HTR-8/SVneo (cell line): ENCODE measurements around the gene PRM3.

ENCODE experiments used
- DNase-seq: peaks from one replicate; pipeline ENCODE4 v3.0.0; 2011; ENCODE audit warnings: low spot score, mixed read lengths; ENCODE audit not compliant: insufficient read length
- FAIRE-seq: peaks from 2 replicates; lab custom pipeline; 2011; peaks lifted over from hg19 to GRCh38; lab: Jason Lieb, UNC

The PRM3 gene

DNA sequence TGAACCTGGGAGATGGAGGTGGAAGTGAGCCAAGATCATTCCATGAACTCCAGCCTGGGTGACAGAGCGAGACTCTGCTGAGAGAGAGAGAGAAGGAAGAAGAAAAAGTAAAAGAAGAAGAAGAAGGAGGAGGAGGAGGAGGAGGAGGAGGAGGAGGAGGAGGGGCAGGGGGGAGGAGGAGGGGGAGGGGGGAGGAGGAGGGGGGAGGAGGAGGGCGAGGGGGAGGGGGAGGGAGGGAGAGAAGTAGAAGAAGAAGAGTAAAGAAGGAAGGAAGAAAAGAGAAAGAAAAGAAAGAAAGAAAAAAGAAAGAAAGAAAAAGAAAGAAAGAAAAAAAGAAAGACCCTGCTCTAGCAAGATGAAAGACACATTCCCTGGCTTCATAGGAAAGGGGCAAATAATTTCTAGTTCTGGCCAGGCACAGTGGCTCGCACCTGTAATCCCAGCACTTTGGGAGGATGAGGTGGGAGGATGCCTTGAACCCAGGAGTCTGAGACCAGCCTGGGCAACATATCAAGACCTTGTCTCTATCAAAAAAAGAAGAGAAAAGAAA lies 41.1 kb downstream of the PRM3 start:
- DNase-seq, result no peak
- no peak for FAIRE-seq

DNA sequence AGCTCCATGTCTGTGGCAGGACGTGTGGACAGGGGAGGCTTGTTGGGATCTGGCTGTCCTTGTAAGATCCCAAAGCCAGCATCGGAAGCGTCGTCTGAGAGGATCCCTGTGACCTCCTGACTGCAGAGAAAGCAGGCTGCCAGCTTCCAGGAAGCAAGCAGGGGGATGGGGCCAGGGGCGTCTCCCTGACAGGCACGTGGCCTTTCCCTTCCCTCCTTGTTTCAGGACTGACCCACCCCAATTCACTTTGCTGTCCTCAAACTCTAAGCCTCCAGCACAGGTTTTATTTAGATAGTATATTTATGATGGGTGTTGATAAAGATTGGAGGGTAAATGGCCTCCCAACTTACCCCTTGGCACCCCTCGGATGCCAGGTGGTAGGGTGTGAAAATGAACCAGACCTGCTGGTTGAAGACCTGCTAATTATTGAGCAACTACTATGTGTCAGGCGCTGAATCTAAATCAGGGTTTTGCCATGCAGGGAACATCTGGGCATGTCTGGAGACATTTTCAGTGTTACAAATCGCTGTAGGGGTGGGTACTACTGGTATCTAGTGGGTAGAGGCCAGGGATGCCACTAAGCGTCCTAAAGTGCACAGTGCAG lies 42.0 kb downstream of the PRM3 start:
- FAIRE-seq, result no peak
- DNase-seq, result no peak

- no peak for FAIRE-seq
- no peak for DNase-seq
Observed at GRCh38 chr16:11229906-11230305, 43.5 kb downstream of the PRM3 start.

DNA sequence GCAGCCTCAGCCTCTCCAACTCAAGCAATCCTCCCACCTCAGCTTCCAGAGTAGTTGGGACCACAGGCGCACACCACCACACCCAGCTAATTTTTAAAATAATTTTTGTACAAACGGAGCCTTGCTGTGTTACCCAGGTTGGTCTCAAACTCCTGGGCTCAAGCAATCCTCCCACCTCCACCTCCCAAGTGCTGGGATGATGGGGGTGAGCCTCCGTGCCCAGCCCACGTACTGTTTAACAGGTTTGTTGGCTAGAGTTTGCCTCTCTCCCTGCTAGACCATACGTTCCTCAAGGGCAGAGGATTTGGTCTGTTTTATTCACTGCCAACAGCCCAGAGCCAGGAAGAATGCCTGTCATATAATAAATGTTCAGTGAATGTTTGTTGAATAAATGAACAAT lies 44.0 kb downstream of the PRM3 start:
- FAIRE-seq (no peak), DNase-seq (no peak)

DNA sequence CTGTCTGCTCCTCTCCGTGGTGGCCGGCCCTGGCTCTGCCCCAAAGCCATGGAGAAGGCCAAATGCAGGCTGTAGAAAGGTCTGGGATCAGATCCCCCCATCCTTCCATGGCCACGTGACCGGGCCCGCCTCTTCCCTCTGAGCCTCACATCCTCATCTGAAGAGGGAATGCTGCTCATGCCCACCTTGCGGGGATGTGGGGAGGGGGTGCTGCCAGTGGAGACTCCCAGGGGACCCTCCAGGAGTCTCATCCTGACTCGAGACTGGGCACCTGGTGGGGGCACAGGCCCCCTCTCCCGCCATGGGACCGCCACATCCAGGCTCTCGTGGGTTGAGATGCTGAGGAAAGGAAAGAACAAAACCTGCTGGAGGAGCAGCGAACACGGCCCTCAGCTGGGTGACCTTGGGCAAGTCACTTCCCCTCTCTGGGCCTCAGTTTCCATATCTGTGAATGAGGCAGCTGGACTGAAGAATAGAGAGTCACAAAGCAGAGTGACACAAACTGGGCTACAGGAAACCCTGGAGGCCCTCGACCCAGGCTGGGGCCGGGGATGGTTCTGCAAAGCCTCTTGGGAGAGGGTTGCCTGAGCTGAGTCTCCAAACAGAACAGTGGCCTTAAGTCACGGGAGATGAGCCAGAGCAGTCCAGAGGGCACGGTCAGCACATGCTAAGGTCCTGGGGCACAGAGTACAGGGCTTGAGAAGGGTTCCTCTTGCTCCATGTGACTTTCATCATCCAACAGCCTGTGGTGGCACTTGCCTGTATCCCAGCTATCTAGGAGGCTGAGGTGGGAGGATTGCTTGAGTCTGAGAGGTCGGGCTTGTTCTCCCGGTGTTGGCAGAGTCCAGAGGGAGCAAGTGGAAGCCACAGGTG lies 47.5 kb downstream of the PRM3 start:
- FAIRE-seq, result no peak
- no peak for DNase-seq

DNA sequence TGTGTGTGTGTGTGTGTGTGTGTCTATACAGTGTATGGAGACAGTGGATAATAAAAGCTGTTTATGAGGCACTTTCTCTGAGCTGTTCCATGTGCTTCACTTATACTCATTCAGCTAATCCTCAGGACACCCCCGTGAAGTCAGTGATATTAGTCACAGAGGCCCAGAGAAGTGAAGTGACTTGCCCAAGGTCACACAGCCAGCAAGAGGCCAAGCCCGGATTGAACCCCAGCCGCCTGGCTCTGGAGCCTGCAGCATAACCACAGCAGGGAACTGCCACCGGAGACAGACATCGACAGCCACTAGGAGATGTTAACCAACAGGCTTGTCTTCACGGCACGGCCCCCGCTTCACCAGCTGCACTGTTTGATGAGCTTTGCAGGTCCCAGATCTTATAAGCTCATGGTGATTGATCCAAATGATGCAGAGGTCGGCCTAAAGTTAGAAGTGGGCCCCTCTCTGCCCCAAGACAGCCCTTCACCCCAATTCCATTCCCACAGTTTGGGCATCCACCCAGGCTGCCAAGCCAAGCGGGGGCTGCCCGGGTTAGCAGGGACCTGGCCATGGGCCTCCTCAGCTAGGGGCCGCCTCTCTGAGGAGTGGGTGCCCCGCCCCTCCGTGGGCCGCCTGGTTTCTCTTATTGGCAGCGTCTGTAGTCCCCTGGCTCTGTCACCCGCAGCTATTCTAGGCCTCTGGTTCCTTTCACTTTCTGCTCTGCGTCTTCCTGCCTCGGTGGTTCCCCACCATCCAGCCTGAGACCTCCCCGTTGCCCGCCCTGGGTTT lies 48.3 kb downstream of the PRM3 start:
- FAIRE-seq (no peak), DNase-seq (no peak)

DNA sequence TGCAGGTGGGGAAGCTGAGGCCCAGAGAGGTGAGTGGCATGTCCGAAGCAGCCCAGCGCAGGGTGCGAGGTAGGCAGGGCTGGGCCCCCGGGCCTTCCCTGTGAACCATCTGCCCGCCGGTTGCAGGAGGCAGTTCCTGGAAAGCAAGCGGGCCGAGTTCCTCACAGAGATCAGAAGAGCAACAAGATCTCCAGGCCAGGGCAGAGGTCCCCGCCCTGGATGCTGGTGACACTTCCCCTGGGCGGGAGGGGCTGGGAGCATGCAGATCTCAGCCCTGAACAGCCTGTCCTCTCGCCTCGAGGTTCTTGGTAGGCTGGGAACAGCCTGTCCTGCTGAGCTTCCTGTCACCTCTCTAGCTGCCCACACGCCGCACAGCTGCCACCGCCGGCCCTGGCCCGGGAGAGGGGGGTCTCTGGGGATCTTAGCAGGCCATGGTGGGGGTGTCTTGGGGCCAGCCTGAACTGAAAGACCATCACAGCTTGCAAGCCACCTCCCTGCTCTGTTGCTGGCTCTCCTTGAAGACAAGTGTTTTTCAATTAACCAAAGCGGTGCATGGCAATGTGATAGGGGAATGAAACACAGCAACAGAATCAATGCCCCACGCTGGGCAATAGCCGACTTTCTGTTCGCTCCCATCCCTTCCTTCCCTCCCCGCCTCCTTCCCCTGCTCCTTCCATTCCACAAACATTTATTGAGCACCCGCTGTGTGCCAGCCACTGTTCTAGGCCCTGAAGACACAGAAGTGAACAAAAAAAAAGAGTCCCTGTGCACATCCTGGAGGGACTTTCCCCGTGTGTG lies 49.1 kb downstream of the PRM3 start:
- DNase-seq, result no peak
- no peak for FAIRE-seq
